ENCODE data around the gene CERS6. TPM values are rescaled to one million over a fixed set of nuclear protein-coding genes. Genes with fewer than 3 reads are reported as not detected.

Gene CERS6
- total RNA-seq, 1 experiment from 2014 or later = 17.3 TPM

- no peak for DNase-seq (ENCODE audit: low spot score)
- no peak for TF ChIP-seq ZSCAN18 (CRISPR knock-in tag; IDR thresholded peaks at IDR 0.05)
- no peak for TF ChIP-seq ZNF396 (CRISPR knock-in tag; IDR thresholded peaks at IDR 0.05; ENCODE audit: borderline replicate concordance)
- no peak for TF ChIP-seq PRDM15 (CRISPR knock-in tag; IDR thresholded peaks at IDR 0.05)
- no peak for TF ChIP-seq FOXJ3 (CRISPR knock-in tag; IDR thresholded peaks at IDR 0.05; ENCODE audit: borderline replicate concordance)
- no peak for TF ChIP-seq ZNF425 (CRISPR knock-in tag; conservative IDR thresholded peaks at IDR 0.05)
- no peak for TF ChIP-seq CREB1 (CRISPR knock-in tag; IDR thresholded peaks at IDR 0.05)
- TF ChIP-seq NR1H2 (CRISPR knock-in tag; IDR thresholded peaks at IDR 0.05) = no peak
- no peak for TF ChIP-seq ATF6 (CRISPR knock-in tag; IDR thresholded peaks at IDR 0.05)
- no peak for TF ChIP-seq GABPB1 (CRISPR knock-in tag; IDR thresholded peaks at IDR 0.05)
- TF ChIP-seq ZNF138 (CRISPR knock-in tag; conservative IDR thresholded peaks at IDR 0.05) = no peak
- no peak for TF ChIP-seq NR3C1 (CRISPR knock-in tag; conservative IDR thresholded peaks at IDR 0.05; ENCODE audit: low read depth)
- TF ChIP-seq SMAD3 (CRISPR knock-in tag; IDR thresholded peaks at IDR 0.05; ENCODE audit: borderline replicate concordance) = no peak
- TF ChIP-seq PRRX2 (CRISPR knock-in tag; IDR thresholded peaks at IDR 0.05) = no peak
- TF ChIP-seq ZNF317 (CRISPR knock-in tag; IDR thresholded peaks at IDR 0.05; ENCODE audit: borderline replicate concordance, low read depth) = no peak
- no peak for TF ChIP-seq MXD4 (CRISPR knock-in tag; IDR thresholded peaks at IDR 0.05; ENCODE audit: borderline replicate concordance)
- TF ChIP-seq ZBTB43 (CRISPR knock-in tag; IDR thresholded peaks at IDR 0.05) = no peak
- Mint-ChIP-seq H3K4me3 (no peak overlapping the region), H3K27ac (no peak overlapping the region), H3K36me3 (peaks cover 7% of the 10 kb centered on the region), H3K9me3 (peaks cover 11% of the 10 kb centered on the region), H3K27me3 (ENCODE audit: low read depth) (no peaks in the 10 kb centered on the region), H3K4me1 (peaks cover 54% of the 10 kb centered on the region)
- CTCF ChIA-PET = interaction anchor here (0.5 to 4.2 kb wide), 4 partner anchors 10 to 146 kb away, joined by 4 to 29 read pairs (median 6); no protein-coding TSS in a partner anchor
- POLR2A ChIA-PET = no interaction called here
- no peak for ATAC-seq
Measured at GRCh38 chr2:168482952-168483831, 27.1 kb downstream of the CERS6 start.

Data from WTC11 (cell line).